ENCODE results near the gene BMPR1B.
A peak's percentile ranks its signal among the peaks of the same experiment; 100 is the strongest.

Gene BMPR1B

DNA sequence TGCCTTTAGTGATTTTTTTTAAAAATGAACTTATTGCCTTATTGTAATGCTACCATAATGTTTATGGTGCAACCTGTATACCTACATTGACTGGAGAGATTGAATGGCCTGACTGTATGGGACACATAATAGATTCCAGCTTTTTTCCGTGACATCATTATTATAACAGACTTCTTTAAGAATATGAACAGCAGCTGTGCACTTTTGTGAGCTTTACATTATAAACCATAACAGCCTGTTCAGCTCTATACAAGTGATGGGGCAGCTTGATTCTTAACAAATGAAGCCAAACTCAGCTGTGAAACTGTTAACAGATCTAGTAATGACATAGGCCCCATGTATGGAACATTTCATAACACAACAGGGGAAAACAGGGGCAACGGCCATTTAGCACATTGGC is 187.0 kb downstream of the BMPR1B start:
- TF ChIP-seq, protein P1, sequence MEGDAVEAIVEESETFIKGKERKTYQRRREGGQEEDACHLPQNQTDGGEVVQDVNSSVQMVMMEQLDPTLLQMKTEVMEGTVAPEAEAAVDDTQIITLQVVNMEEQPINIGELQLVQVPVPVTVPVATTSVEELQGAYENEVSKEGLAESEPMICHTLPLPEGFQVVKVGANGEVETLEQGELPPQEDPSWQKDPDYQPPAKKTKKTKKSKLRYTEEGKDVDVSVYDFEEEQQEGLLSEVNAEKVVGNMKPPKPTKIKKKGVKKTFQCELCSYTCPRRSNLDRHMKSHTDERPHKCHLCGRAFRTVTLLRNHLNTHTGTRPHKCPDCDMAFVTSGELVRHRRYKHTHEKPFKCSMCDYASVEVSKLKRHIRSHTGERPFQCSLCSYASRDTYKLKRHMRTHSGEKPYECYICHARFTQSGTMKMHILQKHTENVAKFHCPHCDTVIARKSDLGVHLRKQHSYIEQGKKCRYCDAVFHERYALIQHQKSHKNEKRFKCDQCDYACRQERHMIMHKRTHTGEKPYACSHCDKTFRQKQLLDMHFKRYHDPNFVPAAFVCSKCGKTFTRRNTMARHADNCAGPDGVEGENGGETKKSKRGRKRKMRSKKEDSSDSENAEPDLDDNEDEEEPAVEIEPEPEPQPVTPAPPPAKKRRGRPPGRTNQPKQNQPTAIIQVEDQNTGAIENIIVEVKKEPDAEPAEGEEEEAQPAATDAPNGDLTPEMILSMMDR (IDR thresholded peaks at IDR 0.05; ENCODE audit: low read depth, low read length): no peak
- no peak for DNase-seq (ENCODE audit: low read depth in 2 of 2)
- no peak overlapping the region for H3K4me3 ChIP-seq (replicated peaks in 1 of 2; ENCODE audit: low read depth in 2 of 2, low read length in 2 of 2)

DNA sequence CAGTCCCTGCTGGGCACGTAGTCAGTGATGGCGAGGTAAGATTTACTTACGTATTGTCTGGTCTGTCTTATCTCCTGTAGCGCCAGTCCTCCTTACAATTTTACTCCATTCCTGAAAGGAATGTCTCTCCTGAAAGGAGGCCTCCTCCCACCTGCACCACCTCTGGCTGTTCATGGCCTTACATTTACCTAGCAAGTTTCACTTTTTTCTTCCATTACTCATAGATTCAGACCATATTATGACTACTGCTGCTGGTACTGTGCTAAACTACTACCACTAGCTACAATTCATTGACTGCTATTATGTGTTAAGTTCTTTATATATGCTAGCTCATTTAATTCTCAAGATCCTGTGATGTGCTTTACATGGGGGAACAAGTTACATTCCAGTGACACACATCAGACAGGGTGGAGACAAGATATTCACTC is 189.9 kb downstream of the BMPR1B start:
- TF ChIP-seq, protein P1 (IDR thresholded peaks at IDR 0.05; ENCODE audit: low read depth, low read length): no peak
- no peak for DNase-seq (ENCODE audit: low read depth in 2 of 2)
- H3K4me3 ChIP-seq (replicated peaks in 1 of 2; ENCODE audit: low read depth in 2 of 2, low read length in 2 of 2): no peak overlapping the region

DNA sequence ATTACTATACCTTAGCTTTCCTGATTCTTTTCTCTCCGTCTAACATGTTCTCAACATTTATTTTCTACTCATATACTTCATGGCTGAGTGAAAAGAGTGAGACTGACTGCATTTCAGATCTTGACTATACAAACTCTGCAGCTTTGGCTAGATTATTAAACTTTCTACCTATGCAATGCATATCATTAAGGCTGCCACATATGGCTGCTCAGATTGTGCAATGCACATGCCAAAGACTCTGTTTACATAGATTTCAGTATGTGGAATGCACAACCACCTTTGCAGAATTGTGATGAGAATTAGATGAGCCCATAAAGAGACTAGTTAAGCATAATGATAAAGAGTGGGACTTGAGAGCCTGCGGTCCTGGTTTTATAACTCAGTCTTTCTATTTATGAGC is 196.5 kb downstream of the BMPR1B start:
- TF ChIP-seq, protein P1 (IDR thresholded peaks at IDR 0.05; ENCODE audit: low read depth, low read length): no peak
- no peak for DNase-seq (ENCODE audit: low read depth in 2 of 2)
- no peak overlapping the region for H3K4me3 ChIP-seq (replicated peaks in 1 of 2; ENCODE audit: low read depth in 2 of 2, low read length in 2 of 2)

DNA sequence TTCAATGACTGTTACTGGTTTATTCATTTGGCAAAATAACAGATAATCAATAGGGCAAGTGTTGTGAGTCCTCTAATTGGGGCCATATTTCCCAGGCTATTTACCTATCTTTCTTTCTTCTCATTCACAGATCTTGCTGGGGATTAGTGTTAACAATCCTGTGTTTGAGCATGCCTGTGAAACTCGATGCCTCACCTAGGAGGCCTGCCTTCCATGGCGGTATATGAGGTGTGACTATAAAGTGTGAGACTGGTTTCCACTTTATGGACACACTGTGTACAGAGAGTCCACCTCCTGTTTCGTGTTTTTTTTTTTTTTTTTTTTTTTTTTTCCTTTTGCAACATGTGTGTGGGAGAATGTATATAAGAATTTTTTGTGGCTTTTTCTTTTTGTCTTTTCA is 199.3 kb downstream of the BMPR1B start:
- no peak for DNase-seq (ENCODE audit: low read depth in 2 of 2)
- no peak overlapping the region for H3K4me3 ChIP-seq (replicated peaks in 1 of 2; ENCODE audit: low read depth in 2 of 2, low read length in 2 of 2)
- TF ChIP-seq, protein P1 (IDR thresholded peaks at IDR 0.05; ENCODE audit: low read depth, low read length): no peak

DNA sequence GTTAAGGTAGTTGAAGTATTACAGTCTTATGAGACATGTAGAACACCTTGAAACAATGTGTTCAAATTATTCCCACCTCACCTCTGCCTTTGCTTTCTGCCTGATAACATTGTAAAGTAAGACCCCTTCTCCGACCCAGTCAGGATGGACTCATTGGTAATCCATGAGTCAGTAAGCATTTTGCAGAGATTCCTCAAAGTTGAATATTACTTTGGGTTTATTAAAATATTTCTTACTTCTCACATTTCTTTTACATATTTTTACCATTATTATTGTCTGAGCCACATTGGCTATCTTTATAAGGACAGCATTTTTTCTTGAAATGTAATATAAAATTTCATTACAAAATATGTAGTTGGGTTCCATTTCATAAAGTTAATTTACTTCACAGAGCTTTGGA is 201.6 kb downstream of the BMPR1B start:
- H3K4me3 ChIP-seq (replicated peaks in 1 of 2; ENCODE audit: low read depth in 2 of 2, low read length in 2 of 2): no peak overlapping the region
- TF ChIP-seq, protein P1 (IDR thresholded peaks at IDR 0.05; ENCODE audit: low read depth, low read length): no peak
- no peak for DNase-seq (ENCODE audit: low read depth in 2 of 2)

DNA sequence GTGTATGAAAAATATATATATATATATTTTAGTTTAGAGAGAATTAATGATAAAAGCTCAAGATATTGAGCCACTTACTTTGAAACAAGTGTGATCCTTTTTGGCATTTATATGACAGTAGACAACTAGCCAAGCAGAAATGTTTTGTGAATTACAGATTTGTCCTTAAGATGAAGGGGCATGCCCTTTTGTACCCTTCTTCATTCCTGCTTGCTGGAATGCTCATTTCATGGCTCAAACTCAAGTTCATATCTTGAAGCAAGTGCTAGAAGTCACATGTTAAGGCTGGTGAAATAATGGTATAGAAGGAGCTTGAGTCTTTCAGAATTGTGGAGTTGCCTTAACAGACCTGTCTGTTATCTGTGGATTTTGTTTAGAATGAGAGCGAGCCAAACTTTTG is 203.0 kb downstream of the BMPR1B start:
- no peak overlapping the region for H3K4me3 ChIP-seq (replicated peaks in 1 of 2; ENCODE audit: low read depth in 2 of 2, low read length in 2 of 2)

DNA sequence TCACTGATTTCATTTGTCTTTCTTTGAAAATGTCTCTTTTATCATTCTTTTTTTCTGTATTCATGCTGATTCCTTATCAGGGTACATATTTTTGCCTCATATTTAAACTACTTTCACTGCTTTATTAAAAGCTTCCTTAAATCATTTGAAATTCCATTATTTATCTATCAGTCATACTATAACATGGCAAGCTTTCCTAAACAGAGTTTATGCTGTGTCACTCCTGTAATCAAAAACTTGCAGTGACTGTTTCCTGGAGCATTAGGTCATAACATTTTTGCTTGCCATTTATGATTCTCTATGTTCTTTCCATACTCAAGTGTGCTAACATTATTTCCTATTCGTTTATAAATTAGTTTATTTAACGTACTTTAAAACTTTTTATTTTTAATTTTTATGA is 203.7 kb downstream of the BMPR1B start:
- TF ChIP-seq, protein P1 (IDR thresholded peaks at IDR 0.05; ENCODE audit: low read depth, low read length): no peak
- peak; percentile 37 to 46 for DNase-seq (ENCODE audit: low read depth in 2 of 2)
- H3K4me3 ChIP-seq (replicated peaks in 1 of 2; ENCODE audit: low read depth in 2 of 2, low read length in 2 of 2): no peak overlapping the region

More for the DNA sequence above, 203.0 kb downstream of the BMPR1B start:
- TF ChIP-seq, protein P1 (IDR thresholded peaks at IDR 0.05; ENCODE audit: low read depth, low read length): no peak
- DNase-seq (ENCODE audit: low read depth in 2 of 2): peak in 1 of 2 donors; percentile 62

All from cardiac fibroblast (primary cell).